ENCODE measurements around the gene RAPGEF4.
"Not testable (repeated sequence)": the region's sequence is repeated elsewhere in the genome, so short reads cannot be mapped to it uniquely, and the experiment has no call there.

The RAPGEF4 gene

DNA sequence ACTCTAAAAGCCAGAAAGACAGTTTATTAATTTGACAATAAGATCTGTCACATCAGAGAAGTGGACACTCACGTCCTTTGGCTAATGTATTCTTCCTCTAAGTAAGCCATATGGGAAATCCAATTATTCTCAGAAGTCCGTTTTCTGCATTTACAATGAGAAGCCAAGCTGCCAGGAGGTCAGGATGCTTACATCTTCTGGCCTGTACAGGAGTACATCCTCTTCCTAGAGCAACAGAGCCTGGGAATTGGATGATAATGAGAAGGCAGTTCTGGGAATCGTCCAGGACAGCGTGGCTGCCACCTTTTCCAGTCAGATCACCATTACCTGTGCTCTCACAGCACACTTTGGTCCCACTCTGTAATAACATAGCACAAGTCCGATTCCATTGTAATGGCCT is 5.2 kb downstream of the RAPGEF4 start:
- DNase-seq (ENCODE audit: low spot score): no peak
- TF ChIP-seq, protein P1, sequence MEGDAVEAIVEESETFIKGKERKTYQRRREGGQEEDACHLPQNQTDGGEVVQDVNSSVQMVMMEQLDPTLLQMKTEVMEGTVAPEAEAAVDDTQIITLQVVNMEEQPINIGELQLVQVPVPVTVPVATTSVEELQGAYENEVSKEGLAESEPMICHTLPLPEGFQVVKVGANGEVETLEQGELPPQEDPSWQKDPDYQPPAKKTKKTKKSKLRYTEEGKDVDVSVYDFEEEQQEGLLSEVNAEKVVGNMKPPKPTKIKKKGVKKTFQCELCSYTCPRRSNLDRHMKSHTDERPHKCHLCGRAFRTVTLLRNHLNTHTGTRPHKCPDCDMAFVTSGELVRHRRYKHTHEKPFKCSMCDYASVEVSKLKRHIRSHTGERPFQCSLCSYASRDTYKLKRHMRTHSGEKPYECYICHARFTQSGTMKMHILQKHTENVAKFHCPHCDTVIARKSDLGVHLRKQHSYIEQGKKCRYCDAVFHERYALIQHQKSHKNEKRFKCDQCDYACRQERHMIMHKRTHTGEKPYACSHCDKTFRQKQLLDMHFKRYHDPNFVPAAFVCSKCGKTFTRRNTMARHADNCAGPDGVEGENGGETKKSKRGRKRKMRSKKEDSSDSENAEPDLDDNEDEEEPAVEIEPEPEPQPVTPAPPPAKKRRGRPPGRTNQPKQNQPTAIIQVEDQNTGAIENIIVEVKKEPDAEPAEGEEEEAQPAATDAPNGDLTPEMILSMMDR (IDR thresholded peaks at IDR 0.05; ENCODE audit: extremely low read depth, insufficient read depth, missing control alignments): no peak
- in situ Hi-C loops (cut with MboI; ENCODE audit: low pct_unique_long_range_greater_than_20kb, low sequenced_read_pairs, unreplicated experiment): no loop called here

DNA sequence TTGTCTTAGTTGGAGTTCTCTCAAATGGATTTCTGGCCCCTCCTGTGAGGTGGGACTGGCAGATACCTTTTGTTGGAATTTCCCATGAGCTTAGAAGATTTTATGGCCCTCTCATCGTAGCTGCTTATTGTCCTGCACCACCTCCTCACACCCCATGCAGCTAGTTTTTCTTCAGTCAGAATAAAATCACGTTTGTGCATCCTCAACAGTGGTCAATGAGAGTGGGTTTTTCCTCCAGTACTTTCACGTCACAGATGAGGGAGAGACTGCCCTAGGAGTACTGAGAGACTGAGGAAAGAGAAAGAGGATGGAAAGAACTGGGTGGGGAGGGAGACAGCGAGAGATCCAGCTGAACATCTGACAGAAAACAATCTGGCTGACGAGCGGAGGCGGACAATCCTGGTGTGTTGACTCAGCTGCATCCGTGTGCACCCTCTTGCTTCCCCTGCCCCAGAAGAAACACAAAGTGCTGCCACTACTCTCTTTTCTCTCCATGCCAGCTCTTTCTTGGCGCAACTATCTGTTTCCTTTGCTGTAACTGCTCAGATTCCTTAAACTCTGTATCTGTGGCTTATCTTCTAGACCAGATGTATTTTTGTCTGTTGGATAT is 7.4 kb downstream of the RAPGEF4 start:
- DNase-seq (ENCODE audit: low spot score): no peak
- in situ Hi-C loops (cut with MboI; ENCODE audit: low pct_unique_long_range_greater_than_20kb, low sequenced_read_pairs, unreplicated experiment): no loop called here
- TF ChIP-seq, protein P1 (IDR thresholded peaks at IDR 0.05; ENCODE audit: extremely low read depth, insufficient read depth, missing control alignments): no peak

DNA sequence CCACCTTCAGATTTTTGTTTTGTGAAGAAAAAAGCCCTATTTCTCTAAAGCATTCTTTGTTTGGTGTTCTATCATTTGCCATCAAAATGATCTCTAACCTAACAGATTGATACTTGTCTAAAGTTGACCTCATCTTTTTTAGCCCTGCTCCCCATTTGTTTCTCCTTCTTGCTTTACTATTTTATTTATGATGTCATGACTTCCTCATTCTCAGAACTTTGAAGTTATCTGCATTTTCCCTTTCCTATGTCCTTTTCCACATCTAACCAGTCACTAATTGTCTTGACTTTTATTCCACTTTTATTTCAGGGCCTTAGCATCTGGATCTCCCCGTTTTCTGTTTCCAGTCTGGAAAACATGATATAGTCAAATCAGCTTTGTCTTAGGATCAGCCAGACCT is 8.3 kb downstream of the RAPGEF4 start:
- TF ChIP-seq, protein P1 (IDR thresholded peaks at IDR 0.05; ENCODE audit: extremely low read depth, insufficient read depth, missing control alignments): no peak
- DNase-seq (ENCODE audit: low spot score): no peak
- in situ Hi-C loops (cut with MboI; ENCODE audit: low pct_unique_long_range_greater_than_20kb, low sequenced_read_pairs, unreplicated experiment): no loop called here

DNA sequence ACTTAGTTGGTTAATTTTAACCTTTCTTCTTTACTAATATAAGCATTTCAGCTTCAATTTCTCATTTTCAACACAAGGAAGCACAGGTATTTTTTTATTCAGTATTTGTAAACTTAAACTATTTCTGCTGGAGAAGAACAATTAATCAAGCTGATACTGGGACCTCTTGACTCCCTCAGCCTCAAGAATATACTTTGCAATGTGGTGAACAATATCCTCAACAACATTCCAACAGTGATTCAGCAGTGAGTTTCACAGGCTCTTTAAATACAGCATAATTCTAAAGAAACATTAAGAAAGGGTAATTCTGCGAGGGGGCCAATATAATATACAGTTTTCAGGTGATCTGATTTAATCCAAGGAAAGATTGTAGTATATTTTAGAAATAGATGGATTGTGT is 10.0 kb downstream of the RAPGEF4 start:
- in situ Hi-C loops (cut with MboI; ENCODE audit: low pct_unique_long_range_greater_than_20kb, low sequenced_read_pairs, unreplicated experiment): no loop called here
- no peak for DNase-seq (ENCODE audit: low spot score)
- TF ChIP-seq, protein P1 (IDR thresholded peaks at IDR 0.05; ENCODE audit: extremely low read depth, insufficient read depth, missing control alignments): no peak

DNA sequence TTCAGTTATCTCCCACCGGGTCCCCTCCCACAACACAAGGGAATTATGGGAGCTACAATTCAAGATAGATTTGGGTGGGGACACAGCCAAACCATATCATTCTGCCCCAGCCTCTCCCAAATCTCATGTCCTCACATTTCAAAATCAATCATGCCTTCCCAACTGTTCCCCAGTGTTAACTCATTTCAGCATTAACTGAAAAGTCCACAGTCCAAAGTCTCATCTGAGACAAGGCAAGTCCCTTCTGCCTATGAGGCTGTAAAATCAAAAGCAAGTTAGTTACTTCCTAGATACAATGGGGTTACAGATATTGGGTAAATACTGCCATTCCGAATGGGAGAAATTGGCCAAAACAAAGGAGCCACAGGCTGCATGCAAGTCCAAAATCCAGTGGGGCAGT is 12.9 kb downstream of the RAPGEF4 start:
- in situ Hi-C loops (cut with MboI; ENCODE audit: low pct_unique_long_range_greater_than_20kb, low sequenced_read_pairs, unreplicated experiment); DNase-seq (ENCODE audit: low spot score): not testable (repeated sequence)

DNA sequence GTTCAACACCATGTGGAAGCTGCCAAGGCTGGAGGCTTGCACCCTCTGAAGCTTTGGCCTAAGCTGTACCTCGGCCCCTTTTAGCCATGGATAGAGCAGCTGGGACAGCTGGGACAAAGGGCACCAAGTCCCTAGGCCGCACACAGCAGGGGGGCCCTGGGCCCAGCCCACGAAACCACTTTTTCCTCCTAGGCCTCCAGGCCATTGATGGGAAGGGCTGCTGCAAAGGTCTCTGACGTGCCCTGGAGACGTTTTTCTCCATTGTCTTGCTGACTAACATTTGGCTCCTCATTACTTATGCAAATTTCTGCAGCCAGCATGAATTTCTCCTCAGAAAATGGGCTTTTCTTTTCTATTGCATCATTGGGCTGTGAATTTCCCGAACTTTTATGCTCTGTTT is 13.7 kb downstream of the RAPGEF4 start:
- in situ Hi-C loops (cut with MboI; ENCODE audit: low pct_unique_long_range_greater_than_20kb, low sequenced_read_pairs, unreplicated experiment): no loop called here
- TF ChIP-seq, protein P1 (IDR thresholded peaks at IDR 0.05; ENCODE audit: extremely low read depth, insufficient read depth, missing control alignments): no peak
- no peak for DNase-seq (ENCODE audit: low spot score)

DNA sequence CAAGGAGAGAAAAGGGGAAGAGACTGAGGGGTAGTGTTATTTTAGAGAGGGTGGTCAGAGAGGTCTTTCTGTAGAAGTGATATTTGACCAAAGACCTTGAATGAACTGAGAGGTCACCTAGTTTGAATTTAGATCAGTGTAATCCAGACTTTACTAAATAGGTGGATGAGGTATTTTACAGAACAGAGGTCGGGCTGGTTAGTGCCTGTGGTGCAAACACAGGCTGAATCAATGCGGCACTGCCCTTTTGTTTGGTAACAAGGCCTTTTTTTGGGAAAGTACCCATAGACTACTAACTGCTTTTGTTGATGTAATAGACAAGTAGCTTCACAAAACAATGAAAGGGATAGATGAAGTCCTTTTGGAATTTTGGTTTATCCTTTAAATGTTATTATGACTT is 15.9 kb downstream of the RAPGEF4 start:
- in situ Hi-C loops (cut with MboI; ENCODE audit: low pct_unique_long_range_greater_than_20kb, low sequenced_read_pairs, unreplicated experiment): no loop called here
- TF ChIP-seq, protein P1 (IDR thresholded peaks at IDR 0.05; ENCODE audit: extremely low read depth, insufficient read depth, missing control alignments): no peak
- no peak for DNase-seq (ENCODE audit: low spot score)
